ENCODE results near the gene JAK3. TPM values are rescaled to one million over a fixed set of nuclear protein-coding genes. Genes with fewer than 3 reads are reported as not detected.

JAK3 gene
- polyA plus RNA-seq, 3 donors, result 13.8 to 44.6 (median 34.0) TPM

DNA sequence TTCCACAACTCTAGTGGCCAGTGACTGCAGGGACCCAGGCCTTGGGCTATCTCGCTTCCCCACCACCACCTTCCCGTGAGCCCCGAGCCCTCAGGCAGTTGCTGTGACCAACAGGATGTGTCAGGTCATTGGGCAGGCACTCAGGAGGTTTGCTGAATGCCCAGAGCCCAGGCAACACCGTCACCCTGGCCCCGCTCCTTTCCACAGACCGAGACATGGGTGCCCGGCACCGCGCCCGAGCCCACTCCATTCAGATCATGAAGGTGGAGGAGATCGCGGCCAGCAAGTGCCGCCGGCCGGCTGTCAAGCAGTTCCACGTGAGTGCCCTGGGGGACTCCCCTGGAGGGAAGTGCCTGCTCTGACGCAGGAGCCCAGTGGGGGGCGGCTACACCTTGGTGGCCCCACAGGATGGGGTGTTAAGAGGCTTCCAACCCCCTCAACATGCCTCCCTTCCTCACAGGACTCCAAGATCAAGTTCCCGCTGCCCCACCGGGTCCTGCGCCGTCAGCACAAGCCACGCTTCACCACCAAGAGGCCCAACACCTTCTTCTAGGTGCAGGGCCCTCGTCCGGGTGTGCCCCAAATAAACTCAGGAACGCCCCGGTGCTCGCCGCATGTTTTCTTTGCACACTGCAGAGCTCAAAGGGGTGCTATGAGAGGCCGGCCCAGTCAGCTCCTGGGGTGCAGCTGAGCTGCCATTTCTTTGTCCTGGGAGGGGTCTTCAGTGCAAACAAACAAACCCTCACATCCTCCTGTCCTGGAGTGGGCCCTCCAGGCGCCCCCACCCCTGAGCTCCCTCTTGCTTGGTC lies 15.1 kb upstream of the JAK3 start:
- no peak overlapping the region for H3K4me2 ChIP-seq (replicated peaks; ENCODE audit: extremely low read depth, low read length, poor library complexity, severe bottlenecking)

More for the DNA sequence above, 15.1 kb upstream of the JAK3 start:
- Mint-ChIP-seq H3K36me3 (peaks cover 34 to 47% of the 10 kb centered on the region in 2 donors), H3K4me1 (peaks cover 25% of the 10 kb centered on the region), H3K4me3 (no peak overlapping the region), H3K9me3 (no peaks in the 10 kb centered on the region), H3K27me3 (ENCODE audit: low read depth in 3 of 3) (peaks cover 1 to 2% (median 2%) of the 10 kb centered on the region in 3 donors), H3K27ac (peak overlapping the region in 3 of 7 donors; percentile 64 to 69 (median 66))
- TF ChIP-seq, protein P1, sequence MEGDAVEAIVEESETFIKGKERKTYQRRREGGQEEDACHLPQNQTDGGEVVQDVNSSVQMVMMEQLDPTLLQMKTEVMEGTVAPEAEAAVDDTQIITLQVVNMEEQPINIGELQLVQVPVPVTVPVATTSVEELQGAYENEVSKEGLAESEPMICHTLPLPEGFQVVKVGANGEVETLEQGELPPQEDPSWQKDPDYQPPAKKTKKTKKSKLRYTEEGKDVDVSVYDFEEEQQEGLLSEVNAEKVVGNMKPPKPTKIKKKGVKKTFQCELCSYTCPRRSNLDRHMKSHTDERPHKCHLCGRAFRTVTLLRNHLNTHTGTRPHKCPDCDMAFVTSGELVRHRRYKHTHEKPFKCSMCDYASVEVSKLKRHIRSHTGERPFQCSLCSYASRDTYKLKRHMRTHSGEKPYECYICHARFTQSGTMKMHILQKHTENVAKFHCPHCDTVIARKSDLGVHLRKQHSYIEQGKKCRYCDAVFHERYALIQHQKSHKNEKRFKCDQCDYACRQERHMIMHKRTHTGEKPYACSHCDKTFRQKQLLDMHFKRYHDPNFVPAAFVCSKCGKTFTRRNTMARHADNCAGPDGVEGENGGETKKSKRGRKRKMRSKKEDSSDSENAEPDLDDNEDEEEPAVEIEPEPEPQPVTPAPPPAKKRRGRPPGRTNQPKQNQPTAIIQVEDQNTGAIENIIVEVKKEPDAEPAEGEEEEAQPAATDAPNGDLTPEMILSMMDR (IDR thresholded peaks at IDR 0.05), result no peak
- Histone ChIP-seq H2AFZ (ENCODE audit: insufficient read depth, low read depth, low read length, poor library complexity, severe bottlenecking) (no peak overlapping the region), H3K9ac (ENCODE audit: insufficient read depth, low read length, poor library complexity, severe bottlenecking) (no peak overlapping the region), H3K27me3 (ENCODE audit: control insufficient read depth in 2 of 2, insufficient read depth in 2 of 2, low read length in 2 of 2) (no peaks in the 10 kb centered on the region), H3K27ac (ENCODE audit: low read depth in 1 of 2, low read length in 2 of 2) (no peak overlapping the region), H3K4me1 (ENCODE audit: control insufficient read depth in 1 of 2, insufficient read depth in 2 of 2, low read length in 2 of 2) (peaks cover 17 to 21% of the 10 kb centered on the region in 2 donors), H3K36me3 (replicated peaks in 1 of 2; ENCODE audit: control insufficient read depth in 1 of 2, insufficient read depth in 2 of 2, low read length in 2 of 2) (peaks cover 32 to 42% of the 10 kb centered on the region in 2 donors), H3K9me3 (replicated peaks in 1 of 2; ENCODE audit: control insufficient read depth in 1 of 2, insufficient read depth in 1 of 2, low read length in 2 of 2) (no peaks in the 10 kb centered on the region), H4K20me1 (ENCODE audit: insufficient read depth, low read length) (peaks cover 61% of the 10 kb centered on the region), H3K79me2 (ENCODE audit: insufficient read depth, low read length) (peaks cover 28% of the 10 kb centered on the region), H3K4me3 (replicated peaks in 1 of 3; ENCODE audit: low read depth in 2 of 3, low read length in 3 of 3) (no peak overlapping the region)
- no peak for DNase-seq
- intact Hi-C loops (cut with micrococcal nuclease), result no loop called here
- WGBS (ENCODE audit: insufficient coverage), result 96% methylated on average over 20 of the region's 31 CpGs
